Peyer's patch (tissue), 4 donors: ENCODE measurements around the gene FOXK1. TPM values are rescaled to one million over a fixed set of nuclear protein-coding genes. Genes with fewer than 3 reads are reported as not detected.

Source experiments
- DNase-seq, 3 donors: peaks; one replicate each; pipeline ENCODE4 v3.0.0-alpha.2; 2017 to 2019
- H3K27ac ChIP-seq, 4 donors: fragments of 200-600 bp; sonication (generic); one replicate each; pipeline ENCODE4 v1.5.1; 2016 to 2019
- H3K27me3 ChIP-seq, 2 donors: fragments of 200-600 bp; sonication (generic); one replicate each; pipeline ENCODE4 v1.5.1; 2019
- H3K36me3 ChIP-seq, 3 donors: fragments of 200-600 bp; sonication (generic); one replicate each; pipeline ENCODE4 v1.5.1; 2016 to 2019
- H3K4me1 ChIP-seq, 4 donors: fragments of 200-600 bp; sonication (generic); one replicate each; pipeline ENCODE4 v1.5.1; 2016 to 2019
- H3K4me3 ChIP-seq, 4 donors: fragments of 200-600 bp; sonication (generic); 1 replicate in 3 of 4; 2 replicates in 1 of 4; pipeline ENCODE4 v1.5.1; 2016 to 2019; ENCODE audit warnings: mild to moderate bottlenecking in 1 of 4
- H3K9me3 ChIP-seq, 4 donors: fragments of 200-600 bp; sonication (generic); one replicate each; pipeline ENCODE4 v1.5.1; 2016 to 2019; ENCODE audit warnings: mild to moderate bottlenecking in 1 of 4
- CTCF ChIP-seq, 6 experiments: fragments of 450-650 bp in 4 of 6; fragments of 200-600 bp in 2 of 6; sonication (generic) in 1 of 6; IDR thresholded peaks; one replicate each; pipeline ENCODE4 v1.5.1; 2017 to 2019; ENCODE audit warnings: antibody characterized with exemption in 6 of 6, mild to moderate bottlenecking in 3 of 6, moderate library complexity in 1 of 6
- POLR2A ChIP-seq, 2 donors: fragments of 450-650 bp; IDR thresholded peaks; one replicate each; pipeline ENCODE4 v1.5.1; 2017; ENCODE audit warnings: antibody characterized with exemption in 2 of 2, mild to moderate bottlenecking in 2 of 2, moderate library complexity in 2 of 2
- total RNA-seq, 4 donors: library from RNA; depleted of rRNA; stranded (reverse); fragments of >200 nt; gene quantifications; one replicate each; pipeline ENCODE4 v1.1.0, GENCODE V29; 2016

FOXK1 gene
- total RNA-seq, 4 donors from 2014 or later, result 14.9 to 47.0 (median 36.1) TPM

GRCh38 chr7:4749363-4749762, 67.3 kb downstream of the FOXK1 start:
- H3K4me1 ChIP-seq, result peaks cover 0 to 35% (median 6%) of the 10 kb centered on the region in 4 donors
- H3K4me3 ChIP-seq, result no peak overlapping the region
- DNase-seq, result no peak
- no peaks in the 10 kb centered on the region for H3K27me3 ChIP-seq
- peaks cover 0 to 3% (median 0%) of the 10 kb centered on the region in 3 donors for H3K36me3 ChIP-seq
- no peaks in the 10 kb centered on the region for H3K9me3 ChIP-seq
- no peak overlapping the region for H3K27ac ChIP-seq
- no peak for TF ChIP-seq POLR2A (IDR thresholded peaks at IDR 0.05)
- TF ChIP-seq CTCF (IDR thresholded peaks at IDR 0.05), result no peak

GRCh38 chr7:4749798-4750197, 67.7 kb downstream of the FOXK1 start:
- Histone ChIP-seq H3K27ac (no peak overlapping the region), H3K4me1 (peaks cover 0 to 32% (median 4%) of the 10 kb centered on the region in 4 donors), H3K4me3 (no peak overlapping the region), H3K9me3 (no peaks in the 10 kb centered on the region), H3K27me3 (no peaks in the 10 kb centered on the region), H3K36me3 (peaks cover 0 to 7% (median 0%) of the 10 kb centered on the region in 3 donors)
- TF ChIP-seq POLR2A (IDR thresholded peaks at IDR 0.05) (no peak), CTCF (IDR thresholded peaks at IDR 0.05) (no peak)
- no peak for DNase-seq

GRCh38 chr7:4751398-4751947, 69.4 kb downstream of the FOXK1 start:
- no peaks in the 10 kb centered on the region for H3K27me3 ChIP-seq
- H3K27ac ChIP-seq, result no peak overlapping the region
- DNase-seq, result no peak
- H3K36me3 ChIP-seq, result peaks cover 0 to 24% (median 0%) of the 10 kb centered on the region in 3 donors
- no peak overlapping the region for H3K4me3 ChIP-seq
- H3K9me3 ChIP-seq, result no peaks in the 10 kb centered on the region
- TF ChIP-seq POLR2A (IDR thresholded peaks at IDR 0.05), result no peak
- no peak for TF ChIP-seq CTCF (IDR thresholded peaks at IDR 0.05)
- H3K4me1 ChIP-seq, result peaks cover 0 to 23% (median 0%) of the 10 kb centered on the region in 4 donors

- peaks cover 0 to 46% (median 0%) of the 10 kb centered on the region in 3 donors for H3K36me3 ChIP-seq
- H3K27ac ChIP-seq, result peak overlapping the region in 1 of 4 donors; percentile 10
Measured at GRCh38 chr7:4753598-4754432, 71.7 kb downstream of the FOXK1 start.

More at GRCh38 chr7:4753598-4754432, 71.7 kb downstream of the FOXK1 start:
- H3K27me3 ChIP-seq, result no peaks in the 10 kb centered on the region
- H3K4me1 ChIP-seq, result peaks cover 0 to 10% (median 0%) of the 10 kb centered on the region in 4 donors
- H3K9me3 ChIP-seq, result no peaks in the 10 kb centered on the region
- no peak overlapping the region for H3K4me3 ChIP-seq
- peak; percentile 78 to 92 (median 92) for DNase-seq
- TF ChIP-seq CTCF (IDR thresholded peaks at IDR 0.05) (peak; percentile 73 to 94 (median 91)), POLR2A (IDR thresholded peaks at IDR 0.05) (no peak)
